Mucosa of gallbladder (tissue), 1 donor: Measurements from ENCODE around the gene CMIP. TPM values are rescaled to one million over a fixed set of nuclear protein-coding genes. Genes with fewer than 3 reads are reported as not detected.
A peak's percentile ranks its signal among the peaks of the same experiment; 100 is the strongest.

ENCODE experiments used
- DNase-seq: peaks from one replicate; pipeline ENCODE4 v3.0.0-alpha.2; 2020; ENCODE audit warnings: low spot score
- total RNA-seq: library from RNA; stranded (reverse); gene quantifications from one replicate; pipeline ENCODE4 v1.2.1, GENCODE V29; 2021
- donor health status: DM: no; HTN: no; CAD: no.

Gene CMIP
- total RNA-seq, 1 donor from 2014 or later = 95.5 TPM

DNA sequence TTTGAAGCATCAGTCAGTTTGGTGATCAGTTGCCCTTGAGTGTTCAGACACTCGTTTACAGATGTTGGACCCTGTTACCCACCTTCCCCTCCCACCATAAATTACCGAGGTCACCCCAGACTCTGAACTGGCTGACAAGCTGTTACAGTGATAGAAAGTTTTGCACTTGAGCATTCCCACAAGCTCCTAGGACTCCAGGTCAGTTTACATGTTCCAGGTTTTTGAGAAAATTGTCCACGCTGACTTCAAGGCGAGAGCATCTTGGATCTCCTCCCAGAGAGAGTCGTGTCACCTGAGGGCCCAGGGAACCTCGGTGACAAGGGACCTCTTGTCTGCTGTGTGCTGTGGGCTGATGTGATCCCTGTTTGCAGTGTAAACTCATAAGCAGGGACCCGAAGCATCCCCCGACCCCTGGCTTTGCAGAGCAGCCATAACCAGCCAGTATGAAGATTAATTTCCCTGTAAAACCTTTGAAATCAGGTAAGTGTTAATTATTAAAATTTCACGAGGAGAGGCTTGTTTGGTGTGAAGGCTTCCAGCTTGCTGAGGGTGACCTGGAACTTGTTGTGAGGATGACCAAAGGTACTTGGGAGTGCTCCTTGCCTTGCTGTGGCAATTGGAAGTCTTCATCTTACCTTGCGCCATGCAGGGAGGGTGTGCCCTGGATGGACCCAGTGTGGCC lies 91.2 kb downstream of the CMIP start:
- DNase-seq = no peak

DNA sequence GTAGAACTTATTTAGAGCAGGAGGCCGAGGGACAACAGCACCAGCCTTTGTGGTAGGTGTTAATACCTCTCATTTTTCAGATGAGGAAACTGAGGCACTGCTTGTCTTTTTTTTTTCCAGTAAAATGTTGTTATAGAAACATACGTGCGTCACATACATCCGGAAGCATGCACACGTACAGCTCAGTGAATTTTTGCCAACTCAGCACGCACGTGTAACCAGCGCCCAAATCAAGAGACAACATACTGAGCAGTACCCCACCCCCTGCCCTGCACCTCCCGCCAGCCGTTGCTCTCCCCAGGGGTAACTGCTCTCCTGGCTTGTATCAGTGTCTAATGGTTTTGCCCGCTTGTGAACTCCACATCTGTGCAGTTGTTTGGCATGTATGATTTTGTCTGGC lies 92.0 kb downstream of the CMIP start:
- no peak for DNase-seq

DNA sequence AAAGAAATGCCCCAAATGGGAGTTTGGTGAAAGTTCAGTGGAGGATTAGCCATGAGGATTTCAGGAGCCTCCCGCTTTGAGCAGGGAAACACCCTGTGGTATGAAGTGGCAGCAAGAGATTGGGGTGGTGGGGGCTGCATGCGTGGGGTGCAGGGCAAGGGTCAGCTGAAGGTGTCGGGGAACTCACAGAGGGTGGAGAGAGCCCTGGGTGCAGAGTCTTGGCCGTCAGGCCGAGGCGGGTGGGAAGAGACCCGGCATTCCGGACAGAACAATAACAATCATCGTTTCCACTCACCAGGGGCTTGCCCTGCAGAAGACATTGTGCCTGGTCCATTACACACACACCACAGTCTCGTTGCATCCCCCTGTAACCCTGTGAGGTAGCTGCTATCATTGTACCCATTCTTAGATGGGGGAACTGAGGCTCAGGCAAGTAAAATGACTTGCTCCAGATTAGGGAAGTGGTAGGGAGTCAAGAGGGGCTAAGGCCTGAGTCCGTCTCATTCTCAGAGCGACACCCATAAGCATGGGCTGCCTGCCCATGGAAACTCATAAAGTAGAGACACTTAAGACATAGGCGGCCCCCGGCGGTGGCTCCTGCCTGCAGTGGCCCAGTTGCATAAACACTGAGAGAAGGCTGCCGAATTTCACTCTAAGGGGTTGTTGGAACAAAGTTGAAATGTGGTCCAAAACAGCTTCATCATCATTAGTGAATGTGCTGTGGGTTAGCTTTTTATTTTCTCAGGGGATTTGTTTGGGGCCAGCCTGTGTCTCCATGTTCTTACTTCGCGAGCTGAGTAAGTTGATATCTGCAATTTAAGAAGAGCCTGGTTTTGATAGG lies 93.3 kb downstream of the CMIP start:
- no peak for DNase-seq

DNA sequence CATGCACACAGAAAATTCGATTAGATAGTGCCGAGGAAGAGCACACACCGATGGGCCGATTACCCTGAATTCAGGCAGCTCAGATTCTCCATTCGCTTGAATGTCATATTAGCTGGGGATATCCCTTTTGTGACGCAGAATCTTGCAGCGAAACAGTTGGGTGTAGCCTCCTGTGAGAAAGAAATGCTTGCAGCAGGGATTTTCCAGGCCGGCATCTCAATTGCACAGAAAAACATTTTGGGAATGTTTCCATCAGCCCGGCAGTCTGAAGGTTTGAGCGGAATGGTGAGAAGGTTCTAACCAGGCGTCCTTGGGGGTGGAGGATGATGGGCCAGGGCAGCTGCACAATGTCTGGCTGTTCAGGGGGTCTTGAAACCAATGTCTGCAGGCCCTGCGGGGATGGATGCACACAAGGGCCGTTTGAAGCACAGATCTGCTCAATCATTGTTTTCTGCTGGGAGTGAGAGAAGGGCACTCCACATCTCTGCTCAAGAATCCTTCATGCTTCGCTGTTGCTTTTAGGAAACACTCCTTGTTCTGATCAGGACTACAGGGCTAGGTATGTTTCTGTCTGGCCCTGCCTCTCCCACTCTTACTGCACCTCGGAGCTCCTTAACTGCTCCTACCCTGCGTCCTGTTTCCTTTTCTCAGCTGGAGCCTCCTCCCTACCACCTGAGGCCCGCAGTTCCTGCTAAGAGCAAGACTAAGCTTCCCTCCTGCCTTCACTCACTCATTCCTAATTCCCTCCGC lies 94.6 kb downstream of the CMIP start:
- no peak for DNase-seq

GRCh38 chr16:81539759-81540472 lies 95.3 kb downstream of the CMIP start:
- DNase-seq = no peak

- DNase-seq = no peak
These were observed 96.7 kb downstream of the CMIP start for GRCh38 chr16:81541314-81541713.

GRCh38 chr16:81542609-81543570 lies 98.3 kb downstream of the CMIP start:
- no peak for DNase-seq

DNA sequence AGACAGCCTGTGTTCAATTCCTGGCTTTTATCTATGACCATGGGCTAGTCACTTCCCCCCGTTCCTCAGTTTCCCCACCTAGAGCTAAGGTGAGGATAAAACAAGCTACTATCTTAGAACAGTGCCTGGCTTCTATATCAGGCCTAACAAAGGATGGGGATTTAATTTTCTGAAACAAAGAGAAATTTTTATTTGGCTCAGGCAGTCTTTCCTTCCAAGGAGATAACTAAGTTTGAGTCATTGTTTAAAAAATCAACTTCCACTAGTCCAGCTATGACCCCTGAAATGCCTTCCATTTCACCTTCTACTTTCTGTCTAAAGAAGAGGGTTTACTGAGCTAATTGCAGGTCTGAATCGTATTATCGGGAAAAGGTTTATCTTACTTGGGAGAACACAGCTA lies 99.0 kb downstream of the CMIP start:
- DNase-seq = no peak

DNA sequence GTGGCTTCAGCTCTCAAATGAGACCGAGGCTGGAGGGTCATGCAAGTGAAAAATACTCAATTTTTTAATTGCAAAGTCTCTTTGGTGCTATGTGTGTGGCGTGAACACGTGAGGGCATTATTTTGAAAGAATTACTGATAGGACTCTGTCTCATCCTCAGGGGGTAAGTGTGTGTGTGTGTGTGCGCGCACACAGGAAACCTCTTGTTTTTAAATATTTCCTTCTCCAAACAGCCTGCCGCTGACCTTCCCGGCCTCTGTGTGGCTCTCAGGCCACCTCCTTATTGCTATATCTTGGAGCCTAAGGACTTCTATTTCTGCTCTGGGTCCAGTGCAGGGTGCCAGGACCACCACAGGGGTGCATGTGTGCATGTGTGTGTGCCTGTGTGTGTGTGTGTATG lies 99.7 kb downstream of the CMIP start:
- DNase-seq = no peak

- no peak for DNase-seq
These were observed 100.2 kb downstream of the CMIP start for GRCh38 chr16:81544700-81545271.

DNA sequence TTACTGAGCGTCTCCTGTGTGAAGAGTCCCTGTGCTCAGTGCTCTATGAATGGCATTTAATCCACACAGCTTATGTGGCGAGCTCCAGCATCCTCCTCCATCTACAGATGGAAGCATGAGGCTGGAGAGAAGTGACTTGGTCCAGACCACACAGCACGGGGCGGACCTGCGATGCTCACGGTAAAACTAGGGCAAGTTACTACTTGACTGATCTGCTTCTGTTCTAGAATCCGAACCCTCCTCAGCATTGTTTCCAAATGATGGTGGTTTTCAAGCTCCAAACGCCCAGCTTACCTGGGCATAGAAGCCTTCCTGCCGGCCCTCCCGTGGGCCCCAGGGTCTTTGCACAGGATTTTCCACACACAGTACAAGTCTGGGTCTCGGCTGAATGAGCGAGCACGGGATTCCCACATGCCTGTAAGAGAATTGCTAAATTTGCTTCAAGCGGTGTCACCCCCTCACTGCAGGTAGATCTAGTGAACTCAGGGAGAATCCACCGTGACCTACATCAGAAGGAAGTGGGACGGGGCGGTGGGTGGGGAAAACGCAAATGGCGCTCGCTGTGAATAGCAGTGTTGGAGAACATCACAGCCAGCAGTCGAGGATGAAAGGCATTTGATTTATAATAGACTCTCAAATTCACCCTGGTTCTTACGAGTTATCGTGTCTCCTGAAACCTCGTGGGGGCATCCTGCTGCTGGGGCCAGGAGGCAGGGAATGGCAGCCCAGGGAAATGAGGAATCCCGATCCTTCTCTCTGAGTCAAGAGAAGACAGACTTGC lies 101.1 kb downstream of the CMIP start:
- no peak for DNase-seq

DNA sequence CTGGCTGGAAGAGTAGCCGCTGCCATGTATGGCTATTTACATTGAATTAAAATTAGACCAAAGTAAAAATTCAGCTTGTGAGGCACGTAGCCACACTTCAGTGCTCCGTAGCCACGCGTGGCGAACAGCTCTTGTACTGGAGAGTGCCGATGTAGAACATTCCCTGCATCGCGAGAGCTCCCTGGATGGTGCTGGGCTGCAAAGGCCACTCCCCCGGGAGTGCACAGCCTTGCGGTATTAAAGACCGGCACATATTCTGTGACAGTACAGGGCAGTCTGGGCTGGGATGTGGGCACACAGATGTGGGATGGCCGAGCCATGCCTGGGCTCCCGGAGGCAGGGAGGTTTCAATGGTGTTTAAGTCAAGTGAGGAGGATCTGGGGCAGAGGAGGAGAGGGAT lies 102.2 kb downstream of the CMIP start:
- no peak for DNase-seq

DNA sequence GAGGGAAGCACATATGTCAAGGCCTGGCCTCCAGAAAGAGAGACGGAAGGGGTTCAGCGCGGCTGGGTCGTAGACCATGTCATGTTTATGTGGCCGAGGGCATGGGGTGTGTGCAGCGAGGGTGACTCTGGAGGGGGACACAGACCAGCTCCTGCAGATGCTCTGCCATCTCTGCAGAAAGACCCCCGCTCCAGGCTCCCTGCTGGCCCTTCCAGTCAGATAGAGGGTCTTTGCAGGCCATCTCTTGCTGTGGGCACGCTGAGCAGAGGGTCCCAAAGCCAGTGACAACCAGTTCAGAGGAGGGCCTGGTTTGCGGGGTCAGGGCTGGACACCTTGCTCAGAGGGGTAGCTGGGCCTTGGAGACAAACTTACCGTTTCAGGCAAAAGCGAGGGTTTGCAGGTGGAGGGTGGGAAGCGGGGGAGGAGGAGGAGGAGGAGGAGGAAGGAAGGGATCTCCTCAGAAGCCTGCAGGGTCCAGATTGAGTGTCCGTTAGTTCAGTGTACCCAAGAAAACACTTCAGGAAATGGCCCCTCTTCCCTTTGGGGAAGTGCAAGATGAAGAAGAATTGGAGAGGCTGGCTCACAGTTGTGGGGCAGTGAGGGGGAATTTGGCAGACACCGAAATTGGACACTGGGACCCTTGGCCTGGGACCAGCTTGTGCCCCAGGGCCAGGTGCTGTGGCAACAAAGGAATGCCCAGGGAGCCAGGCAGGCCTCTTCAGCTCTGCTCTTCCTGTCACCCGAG lies 102.8 kb downstream of the CMIP start:
- DNase-seq = no peak

DNA sequence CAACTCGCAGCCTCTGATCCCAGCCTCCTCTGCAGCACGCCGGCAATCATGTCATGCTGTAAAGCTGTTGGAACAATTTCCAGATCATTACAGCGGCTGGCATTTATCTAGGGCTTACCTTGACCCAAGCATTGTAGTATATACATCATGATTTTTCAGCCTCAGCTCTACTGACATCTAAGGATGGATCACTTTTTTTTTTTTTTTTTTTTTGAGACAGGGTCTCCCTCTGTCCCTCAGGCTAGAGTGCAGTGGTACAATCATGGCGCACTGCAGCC lies 103.3 kb downstream of the CMIP start:
- DNase-seq = no peak

DNA sequence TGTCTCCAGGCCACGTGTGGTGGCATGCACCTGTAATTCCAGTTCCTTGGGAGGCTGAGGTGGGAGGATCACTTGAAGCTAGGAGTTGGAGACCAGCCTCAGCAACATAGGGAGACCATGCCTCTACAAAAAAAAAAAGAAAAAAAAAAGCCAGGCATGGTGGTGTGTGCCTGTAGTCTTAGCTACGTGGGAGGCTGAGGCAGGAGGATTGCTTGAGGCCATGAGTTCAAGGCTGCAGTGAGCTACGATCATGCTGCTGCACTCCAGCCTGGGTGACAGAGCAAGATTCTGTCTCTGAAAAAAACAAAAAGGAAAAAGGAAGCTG lies 103.9 kb downstream of the CMIP start:
- DNase-seq = no peak

- peak; percentile 76 for DNase-seq
These were observed 104.4 kb downstream of the CMIP start for GRCh38 chr16:81548876-81549546.

- no peak for DNase-seq
These were observed 105.2 kb downstream of the CMIP start for GRCh38 chr16:81549547-81550431.

GRCh38 chr16:81550432-81550808 lies 105.8 kb downstream of the CMIP start:
- no peak for DNase-seq
